ENCODE data around the gene COL4A1. TPM values are rescaled to one million over a fixed set of nuclear protein-coding genes. Genes with fewer than 3 reads are reported as not detected.

The COL4A1 gene
- total RNA-seq, 2 donors from 2014 or later, result 505 to 852 TPM

GRCh38 chr13:110297011-110297410 is 9.9 kb downstream of the COL4A1 start:
- H3K4me3 ChIP-seq, result no peak overlapping the region
- H3K27me3 ChIP-seq (replicated peaks; ENCODE audit: insufficient read depth), result no peaks in the 10 kb centered on the region
- H3K36me3 ChIP-seq, result no peaks in the 10 kb centered on the region
- TF ChIP-seq CTCF (IDR thresholded peaks at IDR 0.05), result no peak
- no peak for ATAC-seq (ENCODE audit: insufficient number of reproducible peaks, low FRiP score, low read depth)
- H3K9me3 ChIP-seq, result no peaks in the 10 kb centered on the region
- H3K27ac ChIP-seq, result peak overlapping the region in 1 of 2 donors; percentile 43
- DNase-seq (ENCODE audit: low spot score), result no peak
- H3K4me1 ChIP-seq (ENCODE audit: control insufficient read depth in 1 of 2, low read depth in 2 of 2), result peaks cover 55 to 93% of the 10 kb centered on the region in 2 donors

- DNase-seq (ENCODE audit: low spot score) (no peak), ATAC-seq (ENCODE audit: insufficient number of reproducible peaks, low FRiP score, low read depth) (no peak)
- no peak overlapping the region for H3K4me3 ChIP-seq
- H3K9me3 ChIP-seq, result no peaks in the 10 kb centered on the region
- no peak for TF ChIP-seq CTCF (IDR thresholded peaks at IDR 0.05)
- H3K27me3 ChIP-seq (replicated peaks; ENCODE audit: insufficient read depth), result no peaks in the 10 kb centered on the region
- peaks cover 4% of the 10 kb centered on the region for H3K36me3 ChIP-seq
- H3K4me1 ChIP-seq (ENCODE audit: control insufficient read depth in 1 of 2, low read depth in 2 of 2), result peaks cover 36 to 80% of the 10 kb centered on the region in 2 donors
- peak overlapping the region in 1 of 2 donors; percentile 3 for H3K27ac ChIP-seq
These were observed 12.3 kb downstream of the COL4A1 start for GRCh38 chr13:110294622-110295021.

GRCh38 chr13:110294146-110294545 is 12.8 kb downstream of the COL4A1 start:
- Histone ChIP-seq H3K4me3 (no peak overlapping the region), H3K9me3 (no peaks in the 10 kb centered on the region), H3K4me1 (ENCODE audit: control insufficient read depth in 1 of 2, low read depth in 2 of 2) (peaks cover 31 to 75% of the 10 kb centered on the region in 2 donors), H3K27me3 (replicated peaks; ENCODE audit: insufficient read depth) (no peaks in the 10 kb centered on the region), H3K36me3 (peaks cover 4% of the 10 kb centered on the region), H3K27ac (peak overlapping the region; percentile 31 to 34)
- TF ChIP-seq CTCF (IDR thresholded peaks at IDR 0.05), result no peak
- ATAC-seq (ENCODE audit: insufficient number of reproducible peaks, low FRiP score, low read depth), result no peak
- DNase-seq (ENCODE audit: low spot score), result no peak

GRCh38 chr13:110293649-110294048 is 13.3 kb downstream of the COL4A1 start:
- no peaks in the 10 kb centered on the region for H3K9me3 ChIP-seq
- DNase-seq (ENCODE audit: low spot score) (no peak), ATAC-seq (ENCODE audit: insufficient number of reproducible peaks, low FRiP score, low read depth) (no peak)
- H3K4me1 ChIP-seq (ENCODE audit: control insufficient read depth in 1 of 2, low read depth in 2 of 2), result peaks cover 26 to 71% of the 10 kb centered on the region in 2 donors
- no peak for TF ChIP-seq CTCF (IDR thresholded peaks at IDR 0.05)
- peaks cover 4% of the 10 kb centered on the region for H3K36me3 ChIP-seq
- H3K4me3 ChIP-seq, result no peak overlapping the region
- peak overlapping the region; percentile 31 to 34 for H3K27ac ChIP-seq
- H3K27me3 ChIP-seq (replicated peaks; ENCODE audit: insufficient read depth), result no peaks in the 10 kb centered on the region

GRCh38 chr13:110293037-110293436 is 13.9 kb downstream of the COL4A1 start:
- Histone ChIP-seq H3K36me3 (peaks cover 4% of the 10 kb centered on the region), H3K4me1 (ENCODE audit: control insufficient read depth in 1 of 2, low read depth in 2 of 2) (peaks cover 22 to 67% of the 10 kb centered on the region in 2 donors), H3K27me3 (replicated peaks; ENCODE audit: insufficient read depth) (no peaks in the 10 kb centered on the region), H3K9me3 (no peaks in the 10 kb centered on the region), H3K27ac (peak overlapping the region in 1 of 2 donors; percentile 31), H3K4me3 (no peak overlapping the region)
- ATAC-seq (ENCODE audit: insufficient number of reproducible peaks, low FRiP score, low read depth) (no peak), DNase-seq (ENCODE audit: low spot score) (no peak)
- no peak for TF ChIP-seq CTCF (IDR thresholded peaks at IDR 0.05)
